Rectal smooth muscle tissue (tissue), 1 donor: ENCODE data around the gene SLC41A1.

Experiments
- H3K27ac ChIP-seq: one replicate; pipeline ENCODE4 v1.7.0; 2013; ENCODE audit warnings: low read depth, low read length, inconsistent platforms
- H3K27me3 ChIP-seq: one replicate; pipeline ENCODE4 v1.7.0; 2013; ENCODE audit warnings: low read length; ENCODE audit not compliant: control insufficient read depth, insufficient read depth
- H3K36me3 ChIP-seq: one replicate; pipeline ENCODE4 v1.7.0; 2013; ENCODE audit warnings: low read length; ENCODE audit not compliant: control insufficient read depth, insufficient read depth
- H3K4me1 ChIP-seq: one replicate; pipeline ENCODE4 v1.7.0; 2013; ENCODE audit warnings: low read length; ENCODE audit not compliant: control insufficient read depth, insufficient read depth
- H3K4me3 ChIP-seq: one replicate; pipeline ENCODE4 v1.7.0; 2013; ENCODE audit warnings: low read length
- H3K9ac ChIP-seq: one replicate; pipeline ENCODE4 v1.7.0; 2013; ENCODE audit warnings: low read length

The SLC41A1 gene

GRCh38 chr1:205739348-205740160 lies 73.4 kb downstream of the SLC41A1 start:
- Histone ChIP-seq H3K36me3 (no peaks in the 10 kb centered on the region), H3K9ac (no peak overlapping the region), H3K4me1 (no peaks in the 10 kb centered on the region), H3K4me3 (no peak overlapping the region), H3K27ac (no peak overlapping the region), H3K27me3 (no peaks in the 10 kb centered on the region)
